ENCODE data around the gene RASA3.

- no peak for TF ChIP-seq CTCF (conservative IDR thresholded peaks at IDR 0.05; ENCODE audit: low read length)
- TF ChIP-seq EZH2phosphoT487 (IDR thresholded peaks at IDR 0.05; ENCODE audit: borderline replicate concordance): no peak
Observed at GRCh38 chr13:113962975-113963374, 169.4 kb downstream of the RASA3 start.
